ENCODE measurements around the gene OAS1. TPM values are rescaled to one million over a fixed set of nuclear protein-coding genes. Genes with fewer than 3 reads are reported as not detected.
A peak's percentile ranks its signal among the peaks of the same experiment; 100 is the strongest.

OAS1 gene
- total RNA-seq, 1 donor from 2014 or later, result 17.8 TPM

GRCh38 chr12:112879191-112879705, 27.5 kb upstream of the OAS1 start:
- H3K9me3 Mint-ChIP-seq, result no peaks in the 10 kb centered on the region
- intact Hi-C loops (cut with micrococcal nuclease), result no loop called here
- H3K27ac Mint-ChIP-seq, result no peak overlapping the region
- H3K36me3 Mint-ChIP-seq (ENCODE audit: low read depth), result no peaks in the 10 kb centered on the region
- no peak for DNase-seq (ENCODE audit: low spot score)
- H3K4me3 Mint-ChIP-seq (ENCODE audit: low read depth), result no peak overlapping the region
- H3K27me3 Mint-ChIP-seq (ENCODE audit: low read depth), result peaks cover 32% of the 10 kb centered on the region
- no peaks in the 10 kb centered on the region for H3K4me1 Mint-ChIP-seq (ENCODE audit: low read depth)

GRCh38 chr12:112881602-112882001, 25.2 kb upstream of the OAS1 start:
- H3K4me3 Mint-ChIP-seq (ENCODE audit: low read depth), result no peak overlapping the region
- no peaks in the 10 kb centered on the region for H3K4me1 Mint-ChIP-seq (ENCODE audit: low read depth)
- intact Hi-C loops (cut with micrococcal nuclease), result no loop called here
- peaks cover 33% of the 10 kb centered on the region for H3K27me3 Mint-ChIP-seq (ENCODE audit: low read depth)
- no peak overlapping the region for H3K27ac Mint-ChIP-seq
- no peak for DNase-seq (ENCODE audit: low spot score)
- H3K9me3 Mint-ChIP-seq, result no peaks in the 10 kb centered on the region
- no peaks in the 10 kb centered on the region for H3K36me3 Mint-ChIP-seq (ENCODE audit: low read depth)

DNA sequence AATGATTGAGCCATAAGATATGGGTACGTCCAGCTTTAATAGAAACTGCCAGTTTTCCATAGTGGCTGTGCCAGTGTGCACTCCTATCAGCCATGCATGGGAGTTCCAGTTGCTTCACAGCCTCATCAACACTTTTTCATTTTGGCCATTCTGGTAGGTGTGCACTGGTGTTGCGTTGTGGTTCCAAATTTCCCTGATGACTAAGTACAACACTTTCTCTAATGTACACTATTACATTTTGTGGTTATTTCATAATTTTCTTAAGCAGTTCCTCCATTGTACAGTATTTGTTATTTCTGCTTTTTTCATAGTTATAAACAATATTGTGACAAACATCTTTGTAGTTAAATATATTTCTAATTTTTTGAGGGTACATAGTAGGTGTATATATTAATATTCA, 21.5 kb upstream of the OAS1 start:
- Mint-ChIP-seq H3K27ac (no peak overlapping the region), H3K4me3 (ENCODE audit: low read depth) (no peak overlapping the region), H3K9me3 (no peaks in the 10 kb centered on the region), H3K36me3 (ENCODE audit: low read depth) (no peaks in the 10 kb centered on the region), H3K4me1 (ENCODE audit: low read depth) (no peaks in the 10 kb centered on the region), H3K27me3 (ENCODE audit: low read depth) (peaks cover 24% of the 10 kb centered on the region)
- intact Hi-C loops (cut with micrococcal nuclease), result no loop called here
- no peak for DNase-seq (ENCODE audit: low spot score)

- Mint-ChIP-seq H3K4me1 (ENCODE audit: low read depth) (no peaks in the 10 kb centered on the region), H3K27me3 (ENCODE audit: low read depth) (peaks cover 14% of the 10 kb centered on the region), H3K4me3 (ENCODE audit: low read depth) (no peak overlapping the region), H3K36me3 (ENCODE audit: low read depth) (no peaks in the 10 kb centered on the region), H3K9me3 (no peaks in the 10 kb centered on the region), H3K27ac (no peak overlapping the region)
- intact Hi-C loops (cut with micrococcal nuclease), result no loop called here
- DNase-seq (ENCODE audit: low spot score), result no peak
These were observed 19.2 kb upstream of the OAS1 start for GRCh38 chr12:112887550-112887949.

DNA sequence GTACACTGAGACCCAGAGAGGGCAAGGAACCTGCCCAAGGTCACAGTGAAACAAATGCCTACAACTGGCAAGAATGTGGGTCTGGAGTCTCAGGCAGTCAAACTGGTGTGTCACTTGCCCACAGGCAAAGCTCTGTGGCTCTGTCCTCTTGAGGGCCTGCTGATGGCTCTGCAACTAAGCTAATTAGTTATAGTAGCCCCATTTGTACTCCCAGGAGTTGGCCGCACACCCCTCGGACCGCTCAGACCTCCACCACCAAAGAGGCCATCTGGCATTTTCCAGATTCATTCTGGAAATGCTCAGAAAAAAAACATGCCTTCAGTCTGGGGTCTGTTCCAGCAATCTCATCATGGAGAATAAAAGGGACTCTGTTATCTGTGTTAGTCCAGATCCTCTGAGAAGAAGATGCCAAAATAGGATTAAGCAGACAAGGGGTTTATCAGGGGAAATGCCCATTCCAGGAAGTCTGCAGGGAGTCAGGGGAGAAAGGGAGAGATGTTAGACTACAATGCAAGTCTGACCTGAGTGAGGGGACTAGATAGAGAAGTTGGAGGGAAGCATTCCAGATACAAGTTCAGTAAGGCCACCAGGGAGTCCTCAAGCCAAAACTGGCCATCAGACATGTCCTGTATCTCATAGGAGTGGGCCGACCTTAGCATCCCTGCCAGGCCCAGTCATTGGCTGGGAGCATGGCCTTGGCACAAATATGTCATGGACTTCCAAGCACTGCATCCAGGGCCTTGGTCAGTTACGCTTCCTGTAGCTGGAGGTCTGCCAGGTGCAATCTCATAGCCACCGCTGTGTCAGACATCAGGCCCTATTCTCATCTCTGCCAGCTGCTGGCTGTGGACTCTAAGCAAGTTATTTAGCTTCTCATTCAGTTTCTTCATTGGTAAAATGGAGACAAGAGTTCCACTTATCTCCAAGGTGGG, 15.4 kb upstream of the OAS1 start:
- intact Hi-C loops (cut with micrococcal nuclease), result no loop called here
- Mint-ChIP-seq H3K36me3 (ENCODE audit: low read depth) (no peaks in the 10 kb centered on the region), H3K4me1 (ENCODE audit: low read depth) (no peaks in the 10 kb centered on the region), H3K27ac (no peak overlapping the region), H3K4me3 (ENCODE audit: low read depth) (no peak overlapping the region), H3K9me3 (no peaks in the 10 kb centered on the region), H3K27me3 (ENCODE audit: low read depth) (peaks cover 5% of the 10 kb centered on the region)
- no peak for DNase-seq (ENCODE audit: low spot score)

DNA sequence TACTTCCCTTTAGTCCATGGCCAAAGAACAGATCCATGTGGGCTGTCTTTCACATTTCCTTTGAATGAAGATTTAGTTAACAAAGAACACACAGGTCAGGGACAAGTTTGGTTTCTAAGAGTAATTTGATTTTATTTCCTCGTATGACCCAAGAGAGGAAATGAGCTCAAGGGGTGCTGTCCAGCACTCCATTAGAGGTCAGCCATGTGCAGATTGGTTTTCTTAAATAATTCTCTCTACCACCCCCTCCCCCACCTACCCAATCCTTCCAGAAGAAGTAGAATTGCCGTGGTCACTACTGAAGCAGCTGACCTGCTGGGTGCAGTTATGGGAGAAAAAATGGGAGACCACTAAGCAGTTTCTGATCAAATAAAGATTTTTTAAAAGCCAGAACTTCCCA, 13.9 kb upstream of the OAS1 start:
- Mint-ChIP-seq H3K9me3 (no peaks in the 10 kb centered on the region), H3K36me3 (ENCODE audit: low read depth) (no peaks in the 10 kb centered on the region), H3K4me3 (ENCODE audit: low read depth) (no peak overlapping the region), H3K27ac (no peak overlapping the region), H3K27me3 (ENCODE audit: low read depth) (peaks cover 6% of the 10 kb centered on the region), H3K4me1 (ENCODE audit: low read depth) (no peaks in the 10 kb centered on the region)
- DNase-seq (ENCODE audit: low spot score), result no peak
- intact Hi-C loops (cut with micrococcal nuclease), result no loop called here

GRCh38 chr12:112894128-112894527, 12.6 kb upstream of the OAS1 start:
- no peak for DNase-seq (ENCODE audit: low spot score)
- Mint-ChIP-seq H3K4me3 (ENCODE audit: low read depth) (no peak overlapping the region), H3K27me3 (ENCODE audit: low read depth) (peaks cover 13% of the 10 kb centered on the region), H3K9me3 (no peaks in the 10 kb centered on the region), H3K27ac (no peak overlapping the region), H3K36me3 (ENCODE audit: low read depth) (no peaks in the 10 kb centered on the region), H3K4me1 (ENCODE audit: low read depth) (no peaks in the 10 kb centered on the region)
- intact Hi-C loops (cut with micrococcal nuclease), result no loop called here

GRCh38 chr12:112898380-112898779, 8.4 kb upstream of the OAS1 start:
- H3K4me1 Mint-ChIP-seq (ENCODE audit: low read depth), result peaks cover 16% of the 10 kb centered on the region
- DNase-seq (ENCODE audit: low spot score), result no peak
- no peak overlapping the region for H3K4me3 Mint-ChIP-seq (ENCODE audit: low read depth)
- H3K27me3 Mint-ChIP-seq (ENCODE audit: low read depth), result peaks cover 13% of the 10 kb centered on the region
- no peaks in the 10 kb centered on the region for H3K36me3 Mint-ChIP-seq (ENCODE audit: low read depth)
- H3K9me3 Mint-ChIP-seq, result no peaks in the 10 kb centered on the region
- H3K27ac Mint-ChIP-seq, result no peak overlapping the region
- intact Hi-C loops (cut with micrococcal nuclease), result no loop called here

DNA sequence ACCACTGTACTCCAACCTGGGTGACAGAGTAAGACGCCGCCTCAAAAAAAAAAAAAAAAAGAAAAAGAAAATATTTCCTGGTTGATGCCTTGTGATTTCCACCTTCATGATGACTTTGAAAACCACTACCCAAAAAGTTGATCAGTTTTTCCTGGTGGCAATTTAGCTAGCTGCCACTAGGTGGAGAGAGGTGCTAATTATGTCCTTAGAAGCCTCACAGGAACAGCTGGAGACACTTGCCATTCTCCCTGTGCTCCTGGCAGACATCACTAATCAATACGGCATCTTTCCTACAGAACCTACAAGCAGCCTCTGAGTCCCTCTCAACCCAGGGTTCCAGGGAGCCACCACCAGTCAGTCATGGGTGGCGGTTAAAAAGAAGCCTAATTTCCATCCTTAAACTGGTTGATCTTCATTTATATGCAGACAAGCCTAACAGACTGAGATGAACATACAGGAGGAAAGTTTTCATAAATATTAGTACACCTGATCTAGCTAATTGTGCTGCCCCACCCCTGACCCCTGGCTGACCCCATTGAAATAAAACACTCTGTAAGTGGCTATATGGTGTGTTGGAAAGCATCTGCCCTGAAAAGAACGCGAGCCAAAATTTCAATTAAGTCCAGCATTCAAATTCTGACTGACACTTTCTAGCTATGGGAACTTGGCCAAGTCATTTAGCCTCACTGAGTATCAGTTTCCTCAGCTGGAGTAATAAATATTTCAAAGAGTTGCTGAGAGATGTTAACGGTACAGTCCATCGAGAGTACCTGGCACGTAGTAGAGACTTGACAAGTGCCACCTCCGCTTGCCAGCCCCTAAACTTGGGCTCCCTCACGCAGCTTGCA, 6.2 kb upstream of the OAS1 start:
- Mint-ChIP-seq H3K9me3 (no peaks in the 10 kb centered on the region), H3K36me3 (ENCODE audit: low read depth) (no peaks in the 10 kb centered on the region), H3K4me3 (ENCODE audit: low read depth) (no peak overlapping the region), H3K4me1 (ENCODE audit: low read depth) (peaks cover 25% of the 10 kb centered on the region), H3K27me3 (ENCODE audit: low read depth) (peaks cover 13% of the 10 kb centered on the region), H3K27ac (no peak overlapping the region)
- intact Hi-C loops (cut with micrococcal nuclease), result loop anchor here (2.0 to 10.0 kb wide), 3 partner anchors 38 to 234 kb away; partner anchors contain the start of genes OAS3 and RASAL1
- DNase-seq (ENCODE audit: low spot score), result peak; percentile 18

DNA sequence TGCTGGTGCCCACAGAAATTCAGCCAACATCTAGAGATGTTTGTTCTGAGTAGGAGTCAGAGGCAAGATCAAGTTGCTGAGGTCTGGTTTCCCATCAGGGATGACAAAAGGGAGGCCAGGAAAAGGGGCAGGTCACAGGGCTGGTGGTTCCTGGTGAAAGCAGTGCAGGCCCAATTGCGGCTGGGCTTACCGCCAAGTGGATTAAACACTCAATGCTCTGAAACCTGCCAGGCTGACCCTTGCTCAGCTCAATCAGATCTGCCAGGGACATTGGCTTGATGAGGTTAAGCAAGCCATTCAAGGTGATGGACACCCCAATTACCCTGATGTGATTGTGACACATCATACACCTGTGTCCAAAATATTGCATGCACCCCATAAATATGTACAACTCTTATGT, 5.5 kb upstream of the OAS1 start:
- no peak for DNase-seq (ENCODE audit: low spot score)
- H3K4me3 Mint-ChIP-seq (ENCODE audit: low read depth), result no peak overlapping the region
- H3K27me3 Mint-ChIP-seq (ENCODE audit: low read depth), result peaks cover 13% of the 10 kb centered on the region
- H3K27ac Mint-ChIP-seq, result no peak overlapping the region
- H3K36me3 Mint-ChIP-seq (ENCODE audit: low read depth), result no peaks in the 10 kb centered on the region
- peaks cover 25% of the 10 kb centered on the region for H3K4me1 Mint-ChIP-seq (ENCODE audit: low read depth)
- intact Hi-C loops (cut with micrococcal nuclease), result loop anchor here (2.0 to 10.0 kb wide), 3 partner anchors 38 to 234 kb away; partner anchors contain the start of genes OAS3 and RASAL1
- no peaks in the 10 kb centered on the region for H3K9me3 Mint-ChIP-seq

DNA sequence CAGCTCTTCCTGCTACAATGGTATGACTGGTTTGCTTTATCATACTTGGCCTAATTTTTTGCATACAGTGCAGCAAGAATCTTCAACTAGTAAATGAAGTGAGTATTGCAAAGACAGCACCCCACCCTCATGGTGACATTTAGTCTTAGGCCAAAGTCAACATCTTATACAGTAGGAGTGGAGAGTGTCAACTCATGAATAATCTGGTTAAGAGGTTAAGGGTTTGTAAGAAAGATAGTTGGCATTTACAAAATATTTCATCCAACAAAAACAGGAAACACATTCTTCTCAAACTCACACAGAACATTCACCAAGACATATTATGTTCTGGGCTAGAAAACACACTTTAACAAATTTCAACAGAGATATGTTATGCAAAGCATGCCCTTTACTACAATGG, 2.2 kb upstream of the OAS1 start:
- Mint-ChIP-seq H3K4me1 (ENCODE audit: low read depth) (peaks cover 56% of the 10 kb centered on the region), H3K9me3 (no peaks in the 10 kb centered on the region), H3K36me3 (ENCODE audit: low read depth) (peaks cover 10% of the 10 kb centered on the region), H3K27me3 (ENCODE audit: low read depth) (no peaks in the 10 kb centered on the region), H3K27ac (peak overlapping the region; percentile 79), H3K4me3 (ENCODE audit: low read depth) (peak overlapping the region; percentile 43)
- intact Hi-C loops (cut with micrococcal nuclease), result loop anchor here (10.0 kb wide), 1 partner anchor 230 kb away; the partner anchor contains the start of gene RASAL1
- no peak for DNase-seq (ENCODE audit: low spot score)

GRCh38 chr12:112905451-112906089, 1.2 kb upstream of the OAS1 start:
- no peak overlapping the region for H3K27ac Mint-ChIP-seq
- DNase-seq (ENCODE audit: low spot score), result no peak
- no peaks in the 10 kb centered on the region for H3K27me3 Mint-ChIP-seq (ENCODE audit: low read depth)
- peaks cover 20% of the 10 kb centered on the region for H3K36me3 Mint-ChIP-seq (ENCODE audit: low read depth)
- intact Hi-C loops (cut with micrococcal nuclease), result loop anchor here (10.0 kb wide), 1 partner anchor 229 kb away; the partner anchor contains the start of gene RASAL1
- peaks cover 4% of the 10 kb centered on the region for H3K9me3 Mint-ChIP-seq
- peaks cover 58% of the 10 kb centered on the region for H3K4me1 Mint-ChIP-seq (ENCODE audit: low read depth)
- no peak overlapping the region for H3K4me3 Mint-ChIP-seq (ENCODE audit: low read depth)

All from activated T-helper 2 cell treated with anti-CD3 and anti-CD28 coated beads, Interferon-gamma antibody, Interleukin-2, Interleukin-4, amounts not matched to agents 10 μg/mL and 5 μg/mL and 100 μg/mL, durations not matched to agents 14 hours and 24 hours and 36 hours (primary cell).